Adipocyte (in vitro differentiated cells): ENCODE results near the gene SUMO4.
A peak's percentile ranks its signal among the peaks of the same experiment; 100 is the strongest.

Source experiments
- DNase-seq: peaks from one replicate; pipeline ENCODE4 v3.0.0-alpha.2; 2015; ENCODE audit warnings: low read depth
- H3K27me3 ChIP-seq: replicated peaks from 2 replicates; pipeline ENCODE4 v1.7.0; 2013; ENCODE audit warnings: mild to moderate bottlenecking, low read length, moderate library complexity; ENCODE audit not compliant: control insufficient read depth, insufficient read depth
- H3K36me3 ChIP-seq: 2 replicates; pipeline ENCODE4 v1.7.0; 2013; ENCODE audit warnings: low read length, mild to moderate bottlenecking, moderate library complexity; ENCODE audit not compliant: control insufficient read depth, insufficient read depth, severe bottlenecking
- H3K4me1 ChIP-seq: 2 replicates; pipeline ENCODE4 v1.7.0; 2013; ENCODE audit warnings: mild to moderate bottlenecking, low read length, moderate library complexity; ENCODE audit not compliant: control insufficient read depth, insufficient read depth
- H3K4me3 ChIP-seq: 2 replicates; pipeline ENCODE4 v1.7.0; 2013; ENCODE audit warnings: mild to moderate bottlenecking, low read length, moderate library complexity
- H3K9ac ChIP-seq: 2 replicates; pipeline ENCODE4 v1.7.0; 2013; ENCODE audit warnings: mild to moderate bottlenecking, low read length, moderate library complexity
- H3K9me3 ChIP-seq: 2 replicates; pipeline ENCODE4 v1.7.0; 2013; ENCODE audit warnings: mild to moderate bottlenecking, low read length, moderate library complexity; ENCODE audit not compliant: control insufficient read depth

SUMO4 gene

DNA sequence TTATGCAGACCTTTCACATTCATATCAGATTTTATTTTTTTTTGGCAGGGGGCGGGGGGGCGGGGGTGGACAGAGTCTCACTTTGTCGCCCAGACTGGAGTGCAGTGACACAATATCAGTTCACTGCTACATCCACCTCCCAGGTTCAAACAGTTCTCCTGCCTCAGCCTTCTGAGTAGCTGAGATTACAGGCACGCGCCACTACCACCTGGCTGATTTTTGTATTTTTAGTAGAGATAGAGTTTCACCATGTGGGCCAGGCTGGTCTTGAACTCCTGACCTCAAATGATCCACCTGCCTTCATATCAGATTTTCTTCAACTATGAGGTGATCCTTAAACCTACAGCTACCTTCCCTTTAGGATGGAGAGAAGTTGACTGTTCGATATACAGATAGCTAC, 8.0 kb upstream of the SUMO4 start:
- H3K27me3 ChIP-seq: no peaks in the 10 kb centered on the region
- H3K9me3 ChIP-seq: no peaks in the 10 kb centered on the region
- H3K9ac ChIP-seq: no peak overlapping the region
- H3K4me1 ChIP-seq: peaks cover 26% of the 10 kb centered on the region
- no peak overlapping the region for H3K4me3 ChIP-seq
- DNase-seq: no peak
- H3K36me3 ChIP-seq: no peaks in the 10 kb centered on the region

- Histone ChIP-seq H3K9ac (no peak overlapping the region), H3K36me3 (peaks cover 3% of the 10 kb centered on the region), H3K9me3 (no peaks in the 10 kb centered on the region), H3K4me3 (no peak overlapping the region), H3K27me3 (no peaks in the 10 kb centered on the region), H3K4me1 (peaks cover 26% of the 10 kb centered on the region)
- DNase-seq: no peak
Measured at GRCh38 chr6:149392535-149392934, 7.5 kb upstream of the SUMO4 start.

GRCh38 chr6:149393002-149393679, 6.9 kb upstream of the SUMO4 start:
- H3K4me3 ChIP-seq: no peak overlapping the region
- no peaks in the 10 kb centered on the region for H3K9me3 ChIP-seq
- H3K27me3 ChIP-seq: no peaks in the 10 kb centered on the region
- H3K9ac ChIP-seq: no peak overlapping the region
- peaks cover 9% of the 10 kb centered on the region for H3K36me3 ChIP-seq
- H3K4me1 ChIP-seq: peaks cover 22% of the 10 kb centered on the region
- no peak for DNase-seq

DNA sequence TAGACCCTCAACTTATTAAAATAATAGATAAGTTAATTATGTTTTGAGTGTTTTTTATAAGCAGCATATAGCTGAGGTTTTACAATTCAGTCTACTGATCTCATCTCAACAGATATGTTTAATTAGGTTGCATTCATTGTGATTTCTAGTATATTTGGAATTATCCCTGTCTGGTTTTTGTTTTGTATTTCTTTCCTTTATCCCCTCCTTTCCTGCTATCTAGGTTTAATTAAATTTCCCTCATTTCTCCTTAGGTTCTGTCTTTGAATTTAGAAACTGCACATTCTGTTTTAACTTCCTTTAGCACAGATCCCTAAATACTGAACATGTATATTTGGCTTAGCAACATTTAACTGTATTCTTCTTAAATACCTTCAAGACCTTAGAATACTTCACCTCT, 4.9 kb upstream of the SUMO4 start:
- Histone ChIP-seq H3K4me3 (no peak overlapping the region), H3K36me3 (peaks cover 26% of the 10 kb centered on the region), H3K9me3 (no peaks in the 10 kb centered on the region), H3K9ac (no peak overlapping the region), H3K4me1 (peaks cover 15% of the 10 kb centered on the region), H3K27me3 (no peaks in the 10 kb centered on the region)
- DNase-seq: no peak

GRCh38 chr6:149397384-149397783, 2.7 kb upstream of the SUMO4 start:
- H3K9ac ChIP-seq: no peak overlapping the region
- H3K27me3 ChIP-seq: no peaks in the 10 kb centered on the region
- H3K4me3 ChIP-seq: no peak overlapping the region
- peaks cover 12% of the 10 kb centered on the region for H3K4me1 ChIP-seq
- peaks cover 43% of the 10 kb centered on the region for H3K36me3 ChIP-seq
- DNase-seq: no peak
- no peaks in the 10 kb centered on the region for H3K9me3 ChIP-seq

DNA sequence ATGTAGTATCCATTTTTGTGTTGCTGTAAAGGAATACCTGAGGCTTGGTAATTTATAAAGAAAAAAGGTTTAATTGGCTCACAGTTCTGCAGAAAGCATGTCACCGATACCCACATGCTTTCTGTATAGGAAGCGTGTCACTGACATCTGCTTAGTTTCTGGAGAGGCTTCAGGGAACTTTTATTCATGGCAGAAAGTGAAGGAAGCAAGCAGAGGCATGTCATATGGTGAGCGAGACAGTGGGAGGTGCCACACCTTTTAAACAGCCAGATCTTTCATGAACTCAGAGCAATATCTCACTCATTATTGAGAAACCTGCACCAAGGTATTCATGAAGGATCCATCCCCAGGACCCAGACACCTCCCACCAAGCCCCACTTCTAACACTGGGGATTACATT, 3.5 kb downstream of the SUMO4 start:
- peaks cover 69% of the 10 kb centered on the region for H3K36me3 ChIP-seq
- no peak overlapping the region for H3K9ac ChIP-seq
- no peak overlapping the region for H3K4me3 ChIP-seq
- peaks cover 8% of the 10 kb centered on the region for H3K4me1 ChIP-seq
- H3K9me3 ChIP-seq: no peaks in the 10 kb centered on the region
- no peaks in the 10 kb centered on the region for H3K27me3 ChIP-seq
- no peak for DNase-seq

- H3K9me3 ChIP-seq: no peaks in the 10 kb centered on the region
- DNase-seq: peak; percentile 68
- H3K36me3 ChIP-seq: peaks cover 67% of the 10 kb centered on the region
- H3K4me1 ChIP-seq: peaks cover 8% of the 10 kb centered on the region
- H3K27me3 ChIP-seq: no peaks in the 10 kb centered on the region
- H3K9ac ChIP-seq: no peak overlapping the region
- no peak overlapping the region for H3K4me3 ChIP-seq
Measured at GRCh38 chr6:149405823-149406765, 6.0 kb downstream of the SUMO4 start.

GRCh38 chr6:149409617-149410016, 9.6 kb downstream of the SUMO4 start:
- no peaks in the 10 kb centered on the region for H3K27me3 ChIP-seq
- no peak for DNase-seq
- H3K4me1 ChIP-seq: peaks cover 8% of the 10 kb centered on the region
- H3K9me3 ChIP-seq: no peaks in the 10 kb centered on the region
- H3K36me3 ChIP-seq: peaks cover 55% of the 10 kb centered on the region
- no peak overlapping the region for H3K4me3 ChIP-seq
- no peak overlapping the region for H3K9ac ChIP-seq

DNA sequence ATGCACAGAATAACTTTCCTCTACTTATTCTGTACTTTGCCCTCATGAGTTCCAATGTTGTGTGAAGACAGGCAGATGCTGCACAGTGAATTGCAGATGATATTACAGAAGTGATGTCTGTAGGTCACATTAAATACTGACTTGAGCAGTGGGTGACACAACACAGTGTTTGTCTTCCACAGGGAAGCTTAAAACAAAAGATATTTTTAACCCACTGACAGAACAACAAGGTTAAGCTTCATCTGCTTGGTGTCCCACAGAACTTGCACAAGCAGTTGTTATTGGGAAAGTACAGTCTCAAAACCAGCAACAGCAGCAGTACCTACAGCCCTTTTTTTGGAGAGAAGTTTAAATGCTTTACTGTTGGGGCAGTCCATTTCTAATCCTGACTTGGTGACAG, 10.5 kb downstream of the SUMO4 start:
- no peaks in the 10 kb centered on the region for H3K9me3 ChIP-seq
- no peak overlapping the region for H3K9ac ChIP-seq
- H3K27me3 ChIP-seq: no peaks in the 10 kb centered on the region
- DNase-seq: no peak
- no peak overlapping the region for H3K4me3 ChIP-seq
- H3K36me3 ChIP-seq: peaks cover 49% of the 10 kb centered on the region
- H3K4me1 ChIP-seq: peaks cover 8% of the 10 kb centered on the region

- no peak overlapping the region for H3K9ac ChIP-seq
- H3K36me3 ChIP-seq: peaks cover 39% of the 10 kb centered on the region
- no peaks in the 10 kb centered on the region for H3K4me1 ChIP-seq
- H3K9me3 ChIP-seq: no peaks in the 10 kb centered on the region
- no peak overlapping the region for H3K4me3 ChIP-seq
- H3K27me3 ChIP-seq: no peaks in the 10 kb centered on the region
- no peak for DNase-seq
Measured at GRCh38 chr6:149414009-149414408, 13.9 kb downstream of the SUMO4 start.

DNA sequence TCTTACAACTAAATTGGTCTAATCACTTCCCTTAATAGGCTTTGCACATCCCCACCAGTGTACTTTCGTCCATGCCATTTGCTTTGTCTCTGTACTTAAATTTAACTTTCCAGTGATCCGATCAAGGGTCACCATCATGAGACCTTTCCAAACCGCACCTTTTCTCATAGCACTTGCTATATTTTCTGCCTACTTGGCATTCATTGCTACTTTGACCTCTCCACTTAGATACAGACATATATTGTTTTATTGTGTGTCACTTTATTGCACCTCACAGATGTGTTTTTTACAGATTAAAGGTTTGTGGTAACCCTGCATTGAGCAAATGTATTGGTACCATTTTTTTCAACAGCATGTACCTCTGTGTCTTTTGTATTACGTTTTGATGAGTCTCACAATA, 14.8 kb downstream of the SUMO4 start:
- H3K9me3 ChIP-seq: no peaks in the 10 kb centered on the region
- DNase-seq: no peak
- H3K4me1 ChIP-seq: no peaks in the 10 kb centered on the region
- H3K27me3 ChIP-seq: no peaks in the 10 kb centered on the region
- H3K4me3 ChIP-seq: no peak overlapping the region
- H3K9ac ChIP-seq: no peak overlapping the region
- H3K36me3 ChIP-seq: peaks cover 31% of the 10 kb centered on the region
